K562 (cell line): ENCODE measurements around the gene TSSK1B. TPM values are rescaled to one million over a fixed set of nuclear protein-coding genes. Genes with fewer than 3 reads are reported as not detected.

Experiments used
- ATAC-seq: fragments of 200-7000 bp; cut with Tn5 transposase; 3 replicates; pipeline ENCODE4 v1.9.1; 2020; ENCODE audit warnings: moderate library complexity
- BruUV-seq: library from RNA; stranded (reverse); fragments of 400-500 nt; replicated peaks from 2 replicates; lab custom pipeline; 2021; lab: Mats Ljungman, UMichigan
- CTCF ChIA-PET: fragments of 300-600 bp; formaldehyde crosslinking; extraction: SDS; loops from one replicate; lab custom pipeline; 2021; ENCODE audit warnings: low intra/inter-chr PET ratio; lab: Yijun Ruan, JAX
- POLR2A ChIA-PET: fragments of 300-600, 350-650 bp; sonication (Branson Sonifier 250); formaldehyde crosslinking; extraction: SDS; loops from one replicate; lab custom pipeline; 2021; ENCODE audit warnings: antibody characterized with exemption, inconsistent platforms; lab: Yijun Ruan, JAX
- DNase-seq, 4 experiments: peaks; one replicate each; pipeline versions ENCODE4 v3.0.0 to v3.0.0-alpha.2; 2011 to 2018; ENCODE audit warnings: low spot score in 3 of 4, mixed read lengths in 3 of 4; ENCODE audit errors: extremely low read depth in 1 of 4
- FAIRE-seq: peaks from 2 replicates; lab custom pipeline; 2011; peaks lifted over from hg19 to GRCh38; lab: Jason Lieb, UNC
- H2AFZ ChIP-seq: 2 replicates; pipeline ENCODE4 v1.6.0; 2011; ENCODE audit warnings: low read depth, low read length, control low read depth, inconsistent platforms
- H3K27ac ChIP-seq: fragments of 200-600 bp; 3 replicates; pipeline ENCODE4 v1.8.0; 2011; ENCODE audit warnings: low read depth, mild to moderate bottlenecking, control low read depth, inconsistent platforms, low read length, moderate library complexity, mixed read lengths; ENCODE audit errors: extremely low read depth
- H3K27me3 ChIP-seq, 2 experiments: fragments of 300-600 bp in 1 of 2; 2 replicates in 1 of 2; 3 replicates in 1 of 2; pipeline versions ENCODE4 v1.6.0 to v1.8.0; 2011; ENCODE audit warnings: inconsistent platforms in 2 of 2, low read length in 2 of 2, mild to moderate bottlenecking in 1 of 2, mixed read lengths in 1 of 2, moderate library complexity in 1 of 2; ENCODE audit not compliant: control insufficient read depth in 2 of 2, insufficient read depth in 2 of 2
- H3K36me3 ChIP-seq: fragments of 300-600 bp; 3 replicates; pipeline ENCODE4 v1.8.0; 2011; ENCODE audit warnings: mild to moderate bottlenecking, low read length, inconsistent platforms; ENCODE audit not compliant: control insufficient read depth, insufficient read depth
- H3K4me1 ChIP-seq, 2 experiments: fragments of 200-600 bp in 1 of 2; replicated peaks in 1 of 2; 2 replicates in 1 of 2; 3 replicates in 1 of 2; pipeline versions ENCODE4 v1.5.1 to v1.8.0; 2011; ENCODE audit warnings: inconsistent platforms in 2 of 2, low read length in 2 of 2, mild to moderate bottlenecking in 1 of 2, mixed read lengths in 1 of 2, moderate library complexity in 1 of 2; ENCODE audit not compliant: control insufficient read depth in 2 of 2, insufficient read depth in 2 of 2
- H3K4me2 ChIP-seq: 2 replicates; pipeline ENCODE4 v1.6.1; 2011; ENCODE audit warnings: low read length, control low read depth, inconsistent platforms, mixed read lengths; ENCODE audit not compliant: insufficient read depth
- H3K4me3 ChIP-seq: fragments of 200-600 bp; sonication (generic), shearing (Covaris generic); 2 replicates; pipeline ENCODE4 v1.5.1; 2016; ENCODE audit warnings: control low read depth, inconsistent platforms
- H3K79me2 ChIP-seq: fragments of 200-600 bp; 3 replicates; pipeline ENCODE4 v1.8.0; 2011; ENCODE audit warnings: low read length, inconsistent platforms; ENCODE audit not compliant: control insufficient read depth, insufficient read depth
- H3K9ac ChIP-seq, 2 experiments: 2 replicates each; pipeline versions ENCODE4 v1.6.0 to v1.6.1; 2011; ENCODE audit warnings: low read depth in 2 of 2, low read length in 2 of 2, control low read depth in 1 of 2, inconsistent platforms in 1 of 2, mild to moderate bottlenecking in 1 of 2, mixed read lengths in 1 of 2; ENCODE audit not compliant: insufficient read depth in 1 of 2
- H3K9me1 ChIP-seq: one replicate; pipeline ENCODE4 v1.6.0; 2011; ENCODE audit warnings: inconsistent platforms, mild to moderate bottlenecking, low read length, moderate library complexity; ENCODE audit not compliant: control insufficient read depth, insufficient read depth
- H3K9me3 ChIP-seq: replicated peaks from 2 replicates; pipeline ENCODE4 v1.5.1; 2011; ENCODE audit warnings: low read depth, low read length, inconsistent platforms; ENCODE audit not compliant: control insufficient read depth, insufficient read depth
- H4K20me1 ChIP-seq: replicated peaks from 2 replicates; pipeline ENCODE4 v1.6.1; 2011; ENCODE audit warnings: low read length, inconsistent platforms, mixed read lengths; ENCODE audit not compliant: control insufficient read depth, insufficient read depth
- HBP1 ChIP-seq: fragments of 450-650 bp; formaldehyde crosslinking; IDR thresholded peaks from 2 replicates; pipeline ENCODE4 v1.4.0; 2022; ENCODE audit warnings: missing genetic modification characterization
- HNRNPK ChIP-seq: fragments of 200-400 bp; formaldehyde crosslinking; IDR thresholded peaks from one replicate; pipeline ENCODE4 v1.6.1; 2018; ENCODE audit warnings: mild to moderate bottlenecking, low read depth, low read length; ENCODE audit not compliant: poor library complexity, severe bottlenecking
- MTA1 ChIP-seq: fragments of 450-650 bp; IDR thresholded peaks from 2 replicates; pipeline ENCODE4 v1.6.1; 2017; ENCODE audit warnings: borderline replicate concordance
- NONO ChIP-seq, 2 experiments: fragments of 200-400 bp in 1 of 2; fragments of 450-650 bp in 1 of 2; formaldehyde crosslinking in 1 of 2; IDR thresholded peaks; 2 replicates each; pipeline ENCODE4 v1.6.1; 2017; ENCODE audit warnings: low read depth in 2 of 2, mild to moderate bottlenecking in 2 of 2, moderate library complexity in 2 of 2, low read length in 1 of 2
- PBX2 ChIP-seq, 2 experiments: IDR thresholded peaks in 1 of 2; conservative IDR thresholded peaks in 1 of 2; 2 replicates each; pipeline ENCODE4 v1.6.1; 2016; ENCODE audit warnings: low read depth in 2 of 2, mild to moderate bottlenecking in 1 of 2, missing compliant biosample characterization in 1 of 2, missing genetic modification characterization in 1 of 2, moderate library complexity in 1 of 2
- SOX6 ChIP-seq: fragments of 450-650 bp; IDR thresholded peaks from 2 replicates; pipeline ENCODE4 v1.6.1; 2014; ENCODE audit warnings: mild to moderate bottlenecking
- TRIM24 ChIP-seq, 2 experiments: fragments of 450-650 bp; IDR thresholded peaks; 2 replicates each; pipeline ENCODE4 v1.6.1; 2016
- WGBS: fragments of 100-300 bp; shearing (Covaris generic); methylation state at CpG from one replicate; pipeline ENCODE4 v1.1.6; 2016; ENCODE audit warnings: low coverage, mixed read lengths; ENCODE audit not compliant: insufficient coverage; ENCODE audit errors: missing lambda C conversion rate; 5-methylcytosine and 5-hydroxymethylcytosine counted together
- in situ Hi-C: fragments of 300-500 bp; cut with MboI; formaldehyde crosslinking; loops from 4 replicates; pipeline ENCODE4 v1.15.0; 2018; ENCODE audit warnings: inconsistent platforms, mixed read lengths
- intact Hi-C: fragments of 100-400 bp; cut with micrococcal nuclease; formaldehyde crosslinking; loops from 2 replicates; pipeline ENCODE4 v1.14.2; 2022
- polyA plus RNA-seq, 8 experiments: library from polyadenylated mRNA; depleted of rRNA in 4 of 8; stranded (reverse) in 5 of 8; unstranded in 3 of 8; fragments of >200 nt; fragmentation: Nextera tagmentation in 2 of 8; fragmentation: Illumina TruSeq in 1 of 8; extraction: Ambion mirVana in 2 of 8; extraction: Trizol in 1 of 8; gene quantifications; 2 replicates each; pipeline versions ENCODE4 v1.2.1 to v1.2.3, GENCODE V29; 2011 to 2014; ENCODE audit warnings: inconsistent platforms in 1 of 8, missing spikeins in 1 of 8
- total RNA-seq, 7 experiments: library from RNA; depleted of rRNA in 6 of 7; stranded (reverse); fragments of >200 nt in 6 of 7; fragmentation: Illumina TruSeq in 2 of 7; extraction: Trizol in 2 of 7; gene quantifications; 2 replicates each; pipeline versions ENCODE4 v1.2.1 to v1.2.3, GENCODE V29; 2011 to 2021; ENCODE audit warnings: low replicate concordance in 1 of 7

TSSK1B gene
- total and polyA plus RNA-seq, 9 of the 15 experiments (the other 6 are each of a cell fraction or from before 2014, with no cell fraction given), result not detected

- POLR2A ChIA-PET, result no interaction called here
- no peaks in the 10 kb centered on the region for H3K79me2 ChIP-seq
- 0% methylated on average over 2 of the region's 2 CpGs for WGBS
- in situ Hi-C loops, result loop anchor here (5.0 kb wide), 1 partner anchor 51 kb away; no protein-coding TSS in a partner anchor
- H2AFZ ChIP-seq, result no peak overlapping the region
- intact Hi-C loops, result loop anchor here (5.0 to 10.0 kb wide), 2 partner anchors 61 to 158 kb away; no protein-coding TSS in a partner anchor
- TF ChIP-seq MTA1 (no peak), HBP1 (CRISPR knock-in tag) (no peak), PBX2 (CRISPR knock-in tag; IDR thresholded peaks at IDR 0.05; ENCODE audit: low read depth) (no peak), PBX2 (tag; conservative IDR thresholded peaks at IDR 0.05; ENCODE audit: low read depth) (no peak), SOX6 (no peak), HNRNPK (no peak), TRIM24 (IDR thresholded peaks at IDR 0.05) (no peak), NONO (IDR thresholded peaks at IDR 0.05; ENCODE audit: low read depth in 2 of 2, low read length in 1 of 2) (no peak)
- TF ChIP-seq, all 486 proteins: peak for 0
- H3K4me2 ChIP-seq, result no peak overlapping the region
- H3K9me1 ChIP-seq, result no peaks in the 10 kb centered on the region
- no peaks in the 10 kb centered on the region; a peak in 1 of 5 replicates for H3K27me3 ChIP-seq
- no peaks in the 10 kb centered on the region for H3K9me3 ChIP-seq
- ATAC-seq, result no peak
- no peak for FAIRE-seq
- H3K9ac ChIP-seq, result no peak overlapping the region
- H4K20me1 ChIP-seq, result no peaks in the 10 kb centered on the region
- H3K27ac ChIP-seq, result no peak overlapping the region
- H3K4me3 ChIP-seq, result no peak overlapping the region
- no peaks in the 10 kb centered on the region for H3K36me3 ChIP-seq
- no peak for DNase-seq
- BruUV-seq, result no TSS peak
- no peaks in the 10 kb centered on the region for H3K4me1 ChIP-seq
- CTCF ChIA-PET, result no interaction called here
These were observed 11.7 kb upstream of the TSSK1B start for GRCh38 chr5:113446358-113446927.
